ENCODE data around the gene TMEM232.

DNA sequence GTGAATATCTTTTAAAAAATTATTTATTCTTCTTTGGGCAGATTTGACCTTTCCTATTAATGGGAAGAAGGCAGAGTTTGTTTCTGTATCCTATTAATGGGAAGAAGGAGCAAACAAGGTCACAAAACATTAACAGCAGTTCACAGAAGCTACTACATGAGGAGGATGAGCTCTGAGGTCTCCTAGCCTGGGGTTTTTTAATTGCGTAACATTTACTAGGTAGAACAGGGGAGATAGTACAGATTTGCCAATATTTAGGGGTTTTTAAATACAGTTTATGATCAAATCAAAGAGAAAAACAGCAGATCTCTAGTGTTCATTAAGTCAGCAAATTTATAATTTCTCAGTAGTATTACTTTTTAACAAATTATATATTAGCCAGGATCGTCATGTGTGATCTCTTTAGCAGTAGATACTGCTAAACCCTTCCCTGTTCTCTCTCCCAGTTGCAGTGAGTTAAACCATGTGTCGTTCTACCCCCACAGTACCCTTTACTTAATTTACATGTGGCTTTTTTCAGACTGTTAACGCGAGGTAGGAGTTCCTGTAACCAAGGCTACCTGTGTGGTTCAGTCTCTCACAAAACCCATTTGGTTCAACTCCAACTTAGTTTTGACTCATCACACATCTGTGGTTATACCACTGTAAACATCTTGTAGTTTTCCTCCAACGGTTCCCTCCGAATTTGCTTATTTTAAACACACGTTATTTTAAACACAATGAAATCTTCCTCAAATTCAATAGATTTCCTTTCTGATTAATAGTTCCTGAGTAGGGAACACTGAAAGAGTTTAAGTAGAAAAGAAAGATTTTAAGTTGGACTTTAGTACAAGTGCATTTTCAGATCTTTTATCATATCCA is 25.7 kb upstream of the TMEM232 start:
- TF ChIP-seq, protein P1, sequence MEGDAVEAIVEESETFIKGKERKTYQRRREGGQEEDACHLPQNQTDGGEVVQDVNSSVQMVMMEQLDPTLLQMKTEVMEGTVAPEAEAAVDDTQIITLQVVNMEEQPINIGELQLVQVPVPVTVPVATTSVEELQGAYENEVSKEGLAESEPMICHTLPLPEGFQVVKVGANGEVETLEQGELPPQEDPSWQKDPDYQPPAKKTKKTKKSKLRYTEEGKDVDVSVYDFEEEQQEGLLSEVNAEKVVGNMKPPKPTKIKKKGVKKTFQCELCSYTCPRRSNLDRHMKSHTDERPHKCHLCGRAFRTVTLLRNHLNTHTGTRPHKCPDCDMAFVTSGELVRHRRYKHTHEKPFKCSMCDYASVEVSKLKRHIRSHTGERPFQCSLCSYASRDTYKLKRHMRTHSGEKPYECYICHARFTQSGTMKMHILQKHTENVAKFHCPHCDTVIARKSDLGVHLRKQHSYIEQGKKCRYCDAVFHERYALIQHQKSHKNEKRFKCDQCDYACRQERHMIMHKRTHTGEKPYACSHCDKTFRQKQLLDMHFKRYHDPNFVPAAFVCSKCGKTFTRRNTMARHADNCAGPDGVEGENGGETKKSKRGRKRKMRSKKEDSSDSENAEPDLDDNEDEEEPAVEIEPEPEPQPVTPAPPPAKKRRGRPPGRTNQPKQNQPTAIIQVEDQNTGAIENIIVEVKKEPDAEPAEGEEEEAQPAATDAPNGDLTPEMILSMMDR (IDR thresholded peaks at IDR 0.05): no peak
- TF ChIP-seq POLR2A (IDR thresholded peaks at IDR 0.05) (no peak), EP300 (IDR thresholded peaks at IDR 0.05) (no peak)

Measured in stomach (tissue), 4 donors.